Inferior parietal cortex (tissue), 1 donor: ENCODE measurements around the gene POLR2J.
"Not testable (repeated sequence)": the region's sequence is repeated elsewhere in the genome, so short reads cannot be mapped to it uniquely, and the experiment has no call there.

Experiments
- DNase-seq: peaks from one replicate; pipeline ENCODE4 v3.0.0-alpha.2; 2016; ENCODE audit errors: extremely low spot score

Gene POLR2J

GRCh38 chr7:102466097-102466496 lies 12.6 kb downstream of the POLR2J start:
- no peak for DNase-seq

GRCh38 chr7:102464577-102465280 lies 14.0 kb downstream of the POLR2J start, which contains the start of the genes ALKBH4 and LRWD1:
ALKBH4 (minus strand) TSS chr7:102464863; CDS start chr7:102464836, 27 bp downstream.
LRWD1 (plus strand) TSS chr7:102464984; CDS start chr7:102465081, 97 bp downstream.
- peak; percentile 91 for DNase-seq

GRCh38 chr7:102463841-102464576 lies 14.7 kb downstream of the POLR2J start:
- no peak for DNase-seq

GRCh38 chr7:102460467-102460866 lies 18.3 kb downstream of the POLR2J start:
- DNase-seq = no peak

- DNase-seq = no peak
These were observed 19.4 kb downstream of the POLR2J start for GRCh38 chr7:102459221-102459844.

- no peak for DNase-seq
These were observed 21.3 kb downstream of the POLR2J start for GRCh38 chr7:102457352-102457924.

GRCh38 chr7:102456327-102456726 lies 22.4 kb downstream of the POLR2J start:
- DNase-seq = no peak

GRCh38 chr7:102455596-102455995 lies 23.1 kb downstream of the POLR2J start:
- no peak for DNase-seq

- not testable (repeated sequence) for DNase-seq
These were observed 23.8 kb downstream of the POLR2J start for GRCh38 chr7:102454932-102455331.

GRCh38 chr7:102454468-102454867 lies 24.3 kb downstream of the POLR2J start:
- DNase-seq = no peak

GRCh38 chr7:102453319-102453718 lies 25.4 kb downstream of the POLR2J start:
- no peak for DNase-seq

- DNase-seq = no peak
These were observed 26.3 kb downstream of the POLR2J start for GRCh38 chr7:102452451-102452850.

- DNase-seq = no peak
These were observed 27.2 kb downstream of the POLR2J start for GRCh38 chr7:102451371-102452054.

- no peak for DNase-seq
These were observed 28.5 kb downstream of the POLR2J start for GRCh38 chr7:102450242-102450641.

- no peak for DNase-seq
These were observed 29.6 kb downstream of the POLR2J start for GRCh38 chr7:102449136-102449535.

GRCh38 chr7:102447311-102447710 lies 31.4 kb downstream of the POLR2J start:
- DNase-seq = no peak

GRCh38 chr7:102446387-102447156 lies 32.1 kb downstream of the POLR2J start:
- DNase-seq = no peak

- DNase-seq = no peak
These were observed 33.0 kb downstream of the POLR2J start for GRCh38 chr7:102445674-102446071.

- no peak for DNase-seq
These were observed 33.6 kb downstream of the POLR2J start for GRCh38 chr7:102444961-102445673.
